ENCODE data around the gene VILL.

GRCh38 chr3:37941608-37942508 lies 48.7 kb upstream of the VILL start:
- TF ChIP-seq EZH2 (IDR thresholded peaks at IDR 0.05; ENCODE audit: borderline replicate concordance, low read depth, low read length, poor library complexity, severe bottlenecking) = no peak
- TF ChIP-seq CTCF (conservative IDR thresholded peaks at IDR 0.05; ENCODE audit: low read depth, low read length) = no peak
